Esophagus muscularis mucosa (tissue), 3 donors: ENCODE results near the gene CLCF1.

ENCODE experiments used
- POLR2A ChIP-seq: fragments of 450-650 bp; IDR thresholded peaks from one replicate; pipeline ENCODE4 v1.6.1; 2017; ENCODE audit warnings: antibody characterized with exemption, moderate library complexity, mild to moderate bottlenecking, low read depth
- TF ChIP-seq, protein P1 (sequence below), 3 experiments: fragments of 200-600 bp in 2 of 3; fragments of 450-650 bp in 1 of 3; sonication (generic) in 2 of 3; IDR thresholded peaks; one replicate each; pipeline ENCODE4 v1.5.1; 2017 to 2019; ENCODE audit warnings: antibody characterized with exemption in 3 of 3, mild to moderate bottlenecking in 2 of 3, moderate library complexity in 1 of 3

DNA sequence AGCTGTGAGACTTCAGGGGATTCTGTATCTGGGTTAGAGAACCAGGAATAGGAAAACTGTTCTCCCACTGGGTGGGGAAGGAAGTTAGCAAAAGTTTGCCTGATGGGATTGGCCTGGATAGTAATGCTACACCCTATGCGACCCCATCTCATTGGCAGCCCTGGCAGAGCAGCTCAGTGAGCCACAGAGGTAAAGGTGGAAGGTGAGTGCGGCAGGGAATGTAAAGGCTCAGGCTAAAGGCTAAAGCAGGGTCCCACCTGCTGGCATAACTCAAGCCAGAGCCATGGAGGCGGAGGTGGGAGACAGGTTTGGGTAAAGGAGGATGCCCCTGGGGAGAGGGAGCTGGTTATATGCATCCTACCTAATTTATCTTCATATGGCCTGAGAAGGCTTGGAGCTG is 51.3 kb downstream of the CLCF1 start:
- TF ChIP-seq, protein P1, sequence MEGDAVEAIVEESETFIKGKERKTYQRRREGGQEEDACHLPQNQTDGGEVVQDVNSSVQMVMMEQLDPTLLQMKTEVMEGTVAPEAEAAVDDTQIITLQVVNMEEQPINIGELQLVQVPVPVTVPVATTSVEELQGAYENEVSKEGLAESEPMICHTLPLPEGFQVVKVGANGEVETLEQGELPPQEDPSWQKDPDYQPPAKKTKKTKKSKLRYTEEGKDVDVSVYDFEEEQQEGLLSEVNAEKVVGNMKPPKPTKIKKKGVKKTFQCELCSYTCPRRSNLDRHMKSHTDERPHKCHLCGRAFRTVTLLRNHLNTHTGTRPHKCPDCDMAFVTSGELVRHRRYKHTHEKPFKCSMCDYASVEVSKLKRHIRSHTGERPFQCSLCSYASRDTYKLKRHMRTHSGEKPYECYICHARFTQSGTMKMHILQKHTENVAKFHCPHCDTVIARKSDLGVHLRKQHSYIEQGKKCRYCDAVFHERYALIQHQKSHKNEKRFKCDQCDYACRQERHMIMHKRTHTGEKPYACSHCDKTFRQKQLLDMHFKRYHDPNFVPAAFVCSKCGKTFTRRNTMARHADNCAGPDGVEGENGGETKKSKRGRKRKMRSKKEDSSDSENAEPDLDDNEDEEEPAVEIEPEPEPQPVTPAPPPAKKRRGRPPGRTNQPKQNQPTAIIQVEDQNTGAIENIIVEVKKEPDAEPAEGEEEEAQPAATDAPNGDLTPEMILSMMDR (IDR thresholded peaks at IDR 0.05), result no peak
- TF ChIP-seq POLR2A, result no peak
